OCI-LY7 (cell line): ENCODE results near the gene HSD17B1. TPM values are rescaled to one million over a fixed set of nuclear protein-coding genes. Genes with fewer than 3 reads are reported as not detected.

Experiments used
- BruUV-seq: library from RNA; stranded (reverse); fragments of 400-500 nt; replicated peaks from 2 replicates; lab custom pipeline; 2021; lab: Mats Ljungman, UMichigan
- CTCF ChIA-PET: fragments of 300-600 bp; sonication (Branson Sonifier 250); formaldehyde crosslinking; loops from one replicate; lab custom pipeline; 2022; ENCODE audit warnings: antibody characterized with exemption; ENCODE audit not compliant: unreplicated experiment; lab: Charles Lee
- POLR2A ChIA-PET: fragments of 300-600 bp; sonication (Branson Sonifier 250); formaldehyde crosslinking; loops from one replicate; lab custom pipeline; 2022; ENCODE audit warnings: antibody characterized with exemption; lab: Charles Lee
- DNase-seq: peaks from one replicate; pipeline ENCODE4 v3.0.0-alpha.2; 2015; ENCODE audit warnings: low spot score
- H2AFZ ChIP-seq: fragments of 200-600 bp; sonication (generic), shearing (Covaris generic); 2 replicates; pipeline ENCODE4 v1.6.1; 2014; ENCODE audit warnings: mild to moderate bottlenecking, antibody characterized with exemption, low read length, moderate library complexity
- H3K27ac ChIP-seq: fragments of 200-600 bp; sonication (generic); 2 replicates; pipeline ENCODE4 v1.5.1; 2014; ENCODE audit warnings: mixed run types, low read depth, mild to moderate bottlenecking, moderate library complexity, low read length, inconsistent platforms; ENCODE audit not compliant: poor library complexity, severe bottlenecking
- H3K36me3 ChIP-seq: fragments of 200-600 bp; sonication (generic); 2 replicates; pipeline ENCODE4 v1.6.1; 2014; ENCODE audit warnings: mild to moderate bottlenecking, antibody characterized with exemption, low read length, moderate library complexity, mixed read lengths; ENCODE audit not compliant: insufficient read depth
- H3K4me1 ChIP-seq: fragments of 200-600 bp; sonication (generic); 2 replicates; pipeline ENCODE4 v1.5.1; 2014; ENCODE audit warnings: mild to moderate bottlenecking, low read length; ENCODE audit not compliant: insufficient read depth, poor library complexity, severe bottlenecking
- H3K4me2 ChIP-seq: fragments of 200-600 bp; sonication (generic); 2 replicates; pipeline ENCODE4 v1.6.1; 2014; ENCODE audit warnings: mild to moderate bottlenecking, low read length
- H3K4me3 ChIP-seq: fragments of 200-600 bp; sonication (generic); 2 replicates; pipeline ENCODE4 v1.5.1; 2014; ENCODE audit warnings: mild to moderate bottlenecking, low read depth, low read length; ENCODE audit not compliant: poor library complexity, severe bottlenecking
- H3K79me2 ChIP-seq: fragments of 200-600 bp; sonication (generic); 2 replicates; pipeline ENCODE4 v1.6.1; 2016; ENCODE audit warnings: low read depth, mild to moderate bottlenecking, low read length, moderate library complexity, mixed read lengths; ENCODE audit not compliant: insufficient read depth
- H3K9me2 ChIP-seq: fragments of 200-600 bp; sonication (generic); 2 replicates; pipeline ENCODE4 v1.6.1; 2016; ENCODE audit warnings: mild to moderate bottlenecking, low read length, mixed read lengths; ENCODE audit not compliant: insufficient read depth
- H3K9me3 ChIP-seq: fragments of 200-600 bp; sonication (generic); 2 replicates; pipeline ENCODE4 v1.6.1; 2014; ENCODE audit warnings: mild to moderate bottlenecking, mixed run types, low read length, mixed read lengths
- H4K20me1 ChIP-seq: fragments of 200-600 bp; sonication (generic); 2 replicates; pipeline ENCODE4 v1.6.1; 2014; ENCODE audit warnings: mild to moderate bottlenecking, antibody characterized with exemption, low read length, moderate library complexity, mixed read lengths; ENCODE audit not compliant: insufficient read depth
- EZH2phosphoT487 ChIP-seq: fragments of 200-600 bp; sonication (generic); IDR thresholded peaks from 2 replicates; pipeline ENCODE4 v1.6.1; 2018; ENCODE audit warnings: low read depth, borderline replicate concordance, mild to moderate bottlenecking, mixed run types, antibody characterized with exemption, low read length, moderate library complexity, mixed read lengths
- intact Hi-C: fragments of 100-400 bp; cut with micrococcal nuclease; formaldehyde crosslinking; loops from one replicate; pipeline ENCODE4 v1.10.0; 2022; ENCODE audit not compliant: unreplicated experiment
- total RNA-seq, 2 experiments: library from RNA; depleted of rRNA in 1 of 2; stranded (reverse); fragments of >200 nt in 1 of 2; shearing (Covaris generic) in 1 of 2; gene quantifications; 2 replicates each; pipeline ENCODE4 v1.2.3, GENCODE V29; 2014 to 2022
- TF ChIP-seq, protein P1 (sequence below): fragments of 200-600 bp; sonication (generic); conservative IDR thresholded peaks from 2 replicates; pipeline ENCODE4 v1.5.1; 2014; ENCODE audit warnings: mild to moderate bottlenecking, antibody characterized with exemption, low read length, moderate library complexity, mixed read lengths

Gene HSD17B1
- total RNA-seq, 2 experiments from 2014 or later, result 2.2 to 2.5 TPM

DNA sequence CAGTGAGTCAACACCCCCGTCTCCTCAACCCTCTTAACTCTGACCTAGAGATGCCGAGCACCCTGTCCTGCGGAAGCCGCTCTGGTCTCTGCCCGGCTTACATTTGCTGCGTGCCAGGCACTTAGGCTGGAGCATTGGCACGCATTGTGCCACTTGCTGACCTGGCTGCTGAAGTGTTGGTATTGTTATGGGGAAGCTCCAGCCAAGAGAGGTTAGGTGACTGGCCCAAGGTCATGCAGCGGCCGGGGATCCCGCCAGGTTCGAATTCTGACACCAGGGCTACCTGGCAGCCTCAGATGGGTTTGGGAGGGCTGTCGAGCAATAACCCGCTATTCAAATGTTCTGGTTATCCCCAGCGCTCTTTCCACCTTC is 5.0 kb upstream of the HSD17B1 start:
- peak overlapping the region; percentile 57 for H3K4me2 ChIP-seq
- no peaks in the 10 kb centered on the region for H3K79me2 ChIP-seq
- no peaks in the 10 kb centered on the region for H4K20me1 ChIP-seq
- TF ChIP-seq EZH2phosphoT487, result no peak
- TF ChIP-seq, protein P1, sequence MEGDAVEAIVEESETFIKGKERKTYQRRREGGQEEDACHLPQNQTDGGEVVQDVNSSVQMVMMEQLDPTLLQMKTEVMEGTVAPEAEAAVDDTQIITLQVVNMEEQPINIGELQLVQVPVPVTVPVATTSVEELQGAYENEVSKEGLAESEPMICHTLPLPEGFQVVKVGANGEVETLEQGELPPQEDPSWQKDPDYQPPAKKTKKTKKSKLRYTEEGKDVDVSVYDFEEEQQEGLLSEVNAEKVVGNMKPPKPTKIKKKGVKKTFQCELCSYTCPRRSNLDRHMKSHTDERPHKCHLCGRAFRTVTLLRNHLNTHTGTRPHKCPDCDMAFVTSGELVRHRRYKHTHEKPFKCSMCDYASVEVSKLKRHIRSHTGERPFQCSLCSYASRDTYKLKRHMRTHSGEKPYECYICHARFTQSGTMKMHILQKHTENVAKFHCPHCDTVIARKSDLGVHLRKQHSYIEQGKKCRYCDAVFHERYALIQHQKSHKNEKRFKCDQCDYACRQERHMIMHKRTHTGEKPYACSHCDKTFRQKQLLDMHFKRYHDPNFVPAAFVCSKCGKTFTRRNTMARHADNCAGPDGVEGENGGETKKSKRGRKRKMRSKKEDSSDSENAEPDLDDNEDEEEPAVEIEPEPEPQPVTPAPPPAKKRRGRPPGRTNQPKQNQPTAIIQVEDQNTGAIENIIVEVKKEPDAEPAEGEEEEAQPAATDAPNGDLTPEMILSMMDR, result no peak
- ChIA-PET POLR2A (no interaction called here), CTCF (interaction anchor here (0.6 to 1.0 kb wide), 2 partner anchors 20 to 318 kb away, joined by 3 read pairs; no protein-coding TSS in a partner anchor)
- H3K4me3 ChIP-seq, result peak overlapping the region; percentile 48
- no TSS peak for BruUV-seq
- peaks cover 7% of the 10 kb centered on the region; the same call in 1 of the 2 replicates for H3K36me3 ChIP-seq
- H3K27ac ChIP-seq, result no peak overlapping the region
- intact Hi-C loops, result loop anchor here (2.0 kb wide), 1 partner anchor 29 kb away; the partner anchor contains the start of gene PSMC3IP
- H3K9me2 ChIP-seq, result no peaks in the 10 kb centered on the region
- DNase-seq, result no peak
- no peak overlapping the region for H2AFZ ChIP-seq
- H3K9me3 ChIP-seq, result no peaks in the 10 kb centered on the region
- H3K4me1 ChIP-seq, result peaks cover 8% of the 10 kb centered on the region

DNA sequence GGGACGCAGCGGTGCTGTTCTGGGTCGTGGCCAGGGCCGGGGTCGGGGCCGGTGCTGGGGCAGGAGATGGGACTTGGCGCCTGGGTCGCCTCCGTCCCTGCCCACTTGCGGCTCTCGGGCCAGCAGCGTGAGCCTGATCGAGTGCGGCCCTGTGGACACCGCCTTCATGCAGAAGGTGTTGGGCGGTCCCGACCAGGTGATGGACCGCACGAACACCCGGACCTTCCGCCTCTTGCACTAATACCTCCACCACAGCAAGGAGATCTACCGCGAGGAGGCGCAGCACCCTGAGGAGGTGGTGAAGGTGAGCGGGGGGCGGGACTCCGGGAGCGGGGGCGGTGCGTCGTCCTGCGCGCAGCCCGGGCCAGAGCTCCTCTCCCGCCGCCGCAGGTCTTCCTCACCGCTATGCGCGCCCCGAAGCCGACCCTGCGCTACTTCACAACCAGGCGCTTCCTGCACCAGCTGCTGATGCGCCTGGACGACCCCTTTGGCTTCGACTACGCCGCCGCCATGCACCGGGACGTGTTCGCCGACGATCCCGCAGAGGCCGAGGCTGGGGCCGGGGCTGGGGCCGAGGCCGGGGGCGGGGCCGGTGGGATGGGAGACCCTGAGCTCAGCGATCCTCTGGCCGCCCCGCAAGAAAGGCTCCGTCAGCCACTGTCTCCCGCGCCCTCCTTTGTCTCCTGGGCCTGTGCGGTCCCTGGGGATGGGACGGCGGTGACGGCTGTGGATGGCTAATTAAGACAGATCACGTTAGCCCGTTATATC is 4.5 kb upstream of the HSD17B1 start:
- no peaks in the 10 kb centered on the region for H3K9me3 ChIP-seq
- intact Hi-C loops, result loop anchor here (2.0 kb wide), 1 partner anchor 29 kb away; the partner anchor contains the start of gene PSMC3IP
- peaks cover 5% of the 10 kb centered on the region; the same call in 1 of the 2 replicates for H3K36me3 ChIP-seq
- DNase-seq, result peak; percentile 84
- no peaks in the 10 kb centered on the region for H3K9me2 ChIP-seq
- peaks cover 8% of the 10 kb centered on the region for H3K4me1 ChIP-seq
- ChIA-PET CTCF (interaction anchor here (0.6 to 1.0 kb wide), 2 partner anchors 21 to 318 kb away, joined by 3 read pairs; no protein-coding TSS in a partner anchor), POLR2A (no interaction called here)
- H3K27ac ChIP-seq, result no peak overlapping the region
- H3K79me2 ChIP-seq, result no peaks in the 10 kb centered on the region
- H3K4me3 ChIP-seq, result peak overlapping the region; percentile 48
- no peaks in the 10 kb centered on the region for H4K20me1 ChIP-seq
- no TSS peak for BruUV-seq
- no peak overlapping the region for H2AFZ ChIP-seq
- TF ChIP-seq EZH2phosphoT487, result no peak
- TF ChIP-seq, protein P1, result peak; percentile 77
- H3K4me2 ChIP-seq, result peak overlapping the region; percentile 57
